ENCODE results near the gene GGACT. TPM values are rescaled to one million over a fixed set of nuclear protein-coding genes. Genes with fewer than 3 reads are reported as not detected.
"Not testable (repeated sequence)": the region's sequence is repeated elsewhere in the genome, so short reads cannot be mapped to it uniquely, and the experiment has no call there.

GGACT gene
- total RNA-seq, 1 donor from 2014 or later: 6.2 TPM

DNA sequence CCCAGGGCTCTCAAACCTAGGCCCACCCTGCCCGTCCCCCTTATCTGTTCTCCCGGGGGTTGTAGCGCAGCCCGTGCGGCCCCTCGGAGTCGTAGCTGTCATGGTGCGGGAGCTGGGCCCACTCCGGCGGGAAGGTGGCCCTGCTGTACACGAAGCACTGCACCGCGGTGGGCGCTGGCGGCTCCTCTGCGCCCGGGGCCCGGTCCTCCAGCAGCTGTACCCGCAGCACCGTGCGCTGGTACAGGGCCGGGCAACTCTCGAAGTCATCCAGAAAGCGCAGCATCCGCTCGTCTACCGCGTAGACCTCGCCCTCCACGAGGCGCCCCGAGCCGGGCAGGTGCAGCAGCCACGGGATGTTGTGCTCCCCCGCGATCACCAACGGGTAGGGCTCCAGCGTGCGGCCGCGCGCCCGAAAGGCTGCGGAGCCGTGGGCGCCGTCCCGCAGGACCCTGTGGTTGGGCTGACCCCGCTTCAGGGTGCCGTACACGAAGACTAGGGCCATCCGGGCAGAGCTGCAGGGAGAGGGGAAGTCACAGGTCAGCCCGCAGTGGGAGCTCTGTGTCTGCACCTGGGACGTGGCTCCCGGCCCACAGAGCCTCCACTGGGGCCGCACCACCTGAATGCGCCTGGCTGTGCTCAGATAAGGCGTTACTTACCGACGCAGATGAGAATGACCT is 56.4 kb downstream of the GGACT start:
- intact Hi-C loops (cut with micrococcal nuclease): no loop called here

GRCh38 chr13:100530671-100531213 is 57.8 kb downstream of the GGACT start:
- intact Hi-C loops (cut with micrococcal nuclease): no loop called here

DNA sequence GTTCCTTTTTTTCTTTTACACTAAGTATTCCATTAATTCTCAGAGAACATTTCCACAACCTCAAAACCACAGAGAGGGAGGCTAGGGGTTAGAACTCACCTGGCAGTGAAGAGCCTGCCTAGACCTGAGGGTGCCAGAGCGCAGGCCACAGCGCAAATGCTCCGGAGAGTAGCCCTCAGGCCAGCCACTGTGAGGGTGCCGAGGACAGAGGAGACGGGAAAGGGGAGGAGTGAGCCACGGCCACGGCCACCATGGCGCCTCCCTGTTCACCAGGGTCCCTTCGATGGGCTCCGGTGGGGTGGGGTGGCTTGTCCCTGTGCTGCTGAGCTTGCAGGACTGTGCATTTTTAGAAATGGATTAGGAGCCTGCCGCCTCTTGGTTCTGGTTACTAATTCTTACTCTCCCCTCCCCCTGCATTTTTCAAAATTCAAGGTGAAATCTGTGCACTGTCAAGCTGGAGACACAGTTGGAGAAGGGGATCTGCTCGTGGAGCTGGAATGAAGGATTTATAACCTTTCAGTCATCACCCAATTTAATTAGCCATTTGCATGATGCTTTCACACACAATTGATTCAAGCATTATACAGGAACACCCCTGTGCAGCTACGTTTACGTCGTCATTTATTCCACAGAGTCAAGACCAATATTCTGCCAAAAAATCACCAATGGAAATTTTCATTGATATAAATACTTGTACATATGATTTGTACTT is 58.8 kb downstream of the GGACT start:
- intact Hi-C loops (cut with micrococcal nuclease): no loop called here

DNA sequence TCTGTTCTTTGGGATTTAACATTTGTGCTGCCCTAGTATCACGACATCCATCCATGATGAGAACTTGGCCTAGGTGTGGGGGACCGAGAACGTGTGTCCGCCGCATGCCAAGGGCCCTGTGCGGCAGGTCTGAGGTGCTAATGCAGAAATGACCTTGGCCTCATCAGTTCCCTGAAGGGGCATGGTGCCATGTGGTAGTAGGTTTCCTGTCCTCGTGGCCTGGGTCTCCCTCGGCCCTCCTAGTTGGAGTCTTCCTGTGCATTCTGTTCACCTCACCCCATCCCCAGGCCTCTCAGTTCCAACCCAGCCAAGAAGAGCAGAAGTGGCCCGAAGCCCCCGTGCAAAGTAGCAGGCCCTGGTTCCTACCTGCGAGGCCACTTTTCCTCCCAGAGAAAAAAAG is 59.8 kb downstream of the GGACT start:
- intact Hi-C loops (cut with micrococcal nuclease): no loop called here

- intact Hi-C loops (cut with micrococcal nuclease): no loop called here
Observed at GRCh38 chr13:100528353-100528752, 60.2 kb downstream of the GGACT start.

GRCh38 chr13:100527644-100528043 is 60.9 kb downstream of the GGACT start:
- intact Hi-C loops (cut with micrococcal nuclease): no loop called here

- intact Hi-C loops (cut with micrococcal nuclease): no loop called here
Observed at GRCh38 chr13:100526318-100527000, 62.1 kb downstream of the GGACT start.

- intact Hi-C loops (cut with micrococcal nuclease): no loop called here
Observed at GRCh38 chr13:100525453-100526317, 62.9 kb downstream of the GGACT start.

DNA sequence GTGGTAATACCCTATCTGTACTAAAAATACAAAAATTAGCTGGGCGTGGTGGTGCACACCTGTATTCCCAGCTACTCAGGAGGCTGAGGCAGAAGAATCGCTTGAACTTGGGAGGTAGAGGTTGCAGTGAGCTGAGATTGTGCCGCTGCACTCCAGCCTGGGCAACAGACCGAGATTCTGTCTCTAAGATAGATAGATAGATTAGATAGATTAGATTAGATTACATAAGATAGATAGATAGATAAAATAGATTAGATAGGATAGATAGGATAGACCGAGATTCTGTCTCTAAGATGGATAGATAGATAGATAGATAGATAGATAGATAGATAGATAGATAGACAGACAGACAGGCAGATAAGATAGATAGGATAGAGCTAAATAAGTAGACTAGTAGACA is 63.9 kb downstream of the GGACT start:
- intact Hi-C loops (cut with micrococcal nuclease): not testable (repeated sequence)

DNA sequence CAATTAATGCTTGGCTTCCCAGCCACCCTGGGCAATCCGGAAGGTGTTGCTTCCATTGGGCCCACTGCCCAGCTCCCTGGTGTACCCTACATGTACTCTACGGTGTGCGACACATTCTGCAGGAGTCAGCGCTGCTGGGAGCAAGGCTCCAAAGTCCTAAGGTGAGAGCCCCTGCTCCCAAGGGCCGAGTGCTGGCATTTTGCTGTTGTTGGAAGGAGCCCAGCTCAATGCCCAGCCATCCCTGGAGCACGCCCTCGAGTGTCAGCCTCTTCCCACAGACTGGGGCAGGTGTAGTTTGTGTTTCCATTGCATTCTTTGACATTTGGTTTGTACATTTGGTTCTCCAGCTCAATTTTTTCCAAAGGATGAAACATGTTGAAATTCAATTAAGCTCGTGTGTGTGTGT is 64.6 kb downstream of the GGACT start:
- intact Hi-C loops (cut with micrococcal nuclease): no loop called here

- intact Hi-C loops (cut with micrococcal nuclease): no loop called here
Observed at GRCh38 chr13:100523411-100523810, 65.2 kb downstream of the GGACT start.

- intact Hi-C loops (cut with micrococcal nuclease): no loop called here
Observed at GRCh38 chr13:100522618-100523309, 65.8 kb downstream of the GGACT start.

- intact Hi-C loops (cut with micrococcal nuclease): no loop called here
Observed at GRCh38 chr13:100521851-100522617, 66.6 kb downstream of the GGACT start.

- intact Hi-C loops (cut with micrococcal nuclease): no loop called here
Observed at GRCh38 chr13:100520936-100521850, 67.4 kb downstream of the GGACT start.

DNA sequence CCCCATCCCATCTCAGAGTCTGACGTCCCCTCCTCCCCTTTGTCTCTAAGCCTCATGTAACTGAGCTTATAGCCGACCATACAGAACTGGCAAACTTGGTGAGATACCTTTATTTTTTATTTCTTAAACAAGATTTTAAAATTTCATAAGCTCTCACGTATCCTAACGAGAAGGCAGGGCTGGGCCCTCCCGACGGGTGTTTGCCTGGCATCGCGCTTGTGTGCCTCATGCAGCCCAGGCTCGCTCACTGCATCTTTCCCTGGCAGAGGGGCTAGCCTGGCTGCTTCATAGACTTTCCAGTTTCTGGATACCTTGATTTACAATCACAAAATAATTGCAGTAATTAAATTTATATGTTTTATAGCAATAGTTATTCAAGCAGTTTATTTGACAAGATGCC is 69.0 kb downstream of the GGACT start:
- intact Hi-C loops (cut with micrococcal nuclease): loop anchor here (5.0 to 10.0 kb wide), 3 partner anchors 155 to 1077 kb away; no protein-coding TSS in a partner anchor

DNA sequence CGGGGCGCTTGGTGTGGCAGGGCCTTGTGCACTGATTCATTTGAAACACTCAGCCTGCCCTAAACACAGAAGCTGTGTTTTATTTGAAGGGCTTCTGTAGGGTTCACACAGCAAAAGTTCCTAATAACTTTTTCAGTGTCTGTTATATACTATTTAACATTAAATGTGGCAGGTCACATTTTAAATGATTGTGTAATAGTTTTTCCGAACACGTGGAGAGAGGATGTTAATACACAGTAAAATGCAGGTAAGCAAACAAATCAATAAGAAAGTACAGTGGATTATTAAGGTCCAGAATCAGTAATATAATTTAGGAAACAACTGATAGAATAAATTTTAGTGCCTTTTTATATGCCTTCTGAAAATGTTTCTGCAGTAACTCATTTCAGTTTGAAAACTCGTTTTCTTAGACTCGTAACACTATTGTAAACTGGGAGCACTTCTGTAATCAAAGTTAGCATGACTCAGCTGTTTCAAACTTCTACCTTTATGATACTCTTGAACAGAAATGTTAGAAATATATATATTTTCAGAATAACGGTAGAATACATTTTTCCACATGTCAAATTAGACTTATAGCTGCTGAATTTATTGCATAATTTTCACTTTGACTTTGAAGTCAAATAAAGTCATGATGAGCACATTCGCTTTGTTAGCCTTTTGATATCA is 70.1 kb downstream of the GGACT start:
- intact Hi-C loops (cut with micrococcal nuclease): loop anchor here (5.0 to 10.0 kb wide), 3 partner anchors 154 to 1076 kb away; no protein-coding TSS in a partner anchor

GRCh38 chr13:100517728-100518127 is 70.9 kb downstream of the GGACT start:
- intact Hi-C loops (cut with micrococcal nuclease): loop anchor here (5.0 to 10.0 kb wide), 3 partner anchors 153 to 1075 kb away; no protein-coding TSS in a partner anchor

DNA sequence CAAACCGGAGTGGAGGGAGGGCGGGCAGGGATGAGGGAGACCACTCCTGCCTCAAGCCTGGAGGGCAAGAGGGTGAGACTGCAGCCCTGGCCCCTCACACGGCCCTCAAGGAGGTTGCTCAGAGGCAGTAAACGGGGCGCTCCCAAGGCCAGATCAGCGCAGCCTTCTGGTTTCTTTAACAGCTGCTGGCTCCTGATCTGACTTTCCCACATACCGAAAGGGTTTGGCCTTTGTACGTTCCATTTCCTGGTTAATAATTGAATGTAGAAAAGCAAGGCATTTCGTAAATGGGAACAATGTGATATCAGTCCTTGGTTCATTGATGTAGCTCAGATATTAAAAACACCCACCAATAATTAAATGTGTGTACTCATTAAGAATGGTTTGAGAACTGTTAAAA is 71.5 kb downstream of the GGACT start:
- intact Hi-C loops (cut with micrococcal nuclease): loop anchor here (5.0 to 10.0 kb wide), 3 partner anchors 152 to 1075 kb away; no protein-coding TSS in a partner anchor
